Measurements from ENCODE around the gene EIF4E3.

DNA sequence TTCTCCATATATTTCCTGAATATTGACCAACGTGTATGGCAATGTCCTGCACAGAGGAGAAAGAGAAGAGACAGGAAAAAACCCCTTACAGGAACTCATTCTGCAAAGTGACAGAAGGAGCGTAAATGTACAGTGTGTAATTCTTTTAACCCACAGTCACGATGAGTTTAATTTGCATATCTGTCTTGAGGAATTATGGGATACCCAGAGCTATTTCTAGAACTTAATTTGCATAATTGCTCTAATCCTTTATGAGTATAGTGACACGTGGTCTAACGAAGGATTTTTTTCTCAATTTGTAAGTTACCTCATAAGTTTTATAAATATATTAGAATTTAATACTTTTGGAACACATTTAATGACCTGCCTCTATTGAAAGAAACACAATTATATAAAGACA lies 38.2 kb upstream of the EIF4E3 start:
- TF ChIP-seq RCOR1 (IDR thresholded peaks at IDR 0.05; ENCODE audit: low read depth, low read length) (no peak), POLR2A (IDR thresholded peaks at IDR 0.05; ENCODE audit: low read length) (no peak), CTCF (IDR thresholded peaks at IDR 0.05) (no peak), E2F6 (IDR thresholded peaks at IDR 0.05; ENCODE audit: borderline replicate concordance, low read depth) (no peak), ZFP36 (IDR thresholded peaks at IDR 0.05; ENCODE audit: borderline replicate concordance, partially characterized antibody) (no peak)

Data from A549 (cell line).